ENCODE measurements around the gene PEPD.

GRCh38 chr19:33515921-33516320 is 5.7 kb downstream of the PEPD start:
- TF ChIP-seq CTCF (IDR thresholded peaks at IDR 0.05; ENCODE audit: low read length), result no peak
- TF ChIP-seq EZH2 (optimal IDR thresholded peaks at IDR 0.05; ENCODE audit: low read depth, low read length), result no peak
